Colon (tissue), 2 donors: ENCODE results near the gene FAM83G.
"Not testable (repeated sequence)": the region's sequence is repeated elsewhere in the genome, so short reads cannot be mapped to it uniquely, and the experiment has no call there.

Source experiments
- FAIRE-seq: peaks from 2 replicates; lab custom pipeline; 2012; peaks lifted over from hg19 to GRCh38; lab: Jason Lieb, UNC
- donor health status: control.
- donor health status: control.

The FAM83G gene

GRCh38 chr17:18950944-18951905, 53.3 kb downstream of the FAM83G start:
- no peak for FAIRE-seq

GRCh38 chr17:18950346-18950745, 54.2 kb downstream of the FAM83G start:
- no peak for FAIRE-seq

- FAIRE-seq, result no peak
These were observed 55.0 kb downstream of the FAM83G start for GRCh38 chr17:18949566-18949965.

- FAIRE-seq, result no peak
These were observed 56.0 kb downstream of the FAM83G start for GRCh38 chr17:18948476-18949006.

- FAIRE-seq, result no peak
These were observed 56.7 kb downstream of the FAM83G start for GRCh38 chr17:18947866-18948265.

- FAIRE-seq, result no peak
These were observed 58.0 kb downstream of the FAM83G start for GRCh38 chr17:18946536-18946935.

GRCh38 chr17:18944646-18945045, 59.9 kb downstream of the FAM83G start:
- no peak for FAIRE-seq

- FAIRE-seq, result no peak
These were observed 65.9 kb downstream of the FAM83G start for GRCh38 chr17:18938692-18939023.

GRCh38 chr17:18937981-18938691, 66.4 kb downstream of the FAM83G start:
- FAIRE-seq, result no peak

- FAIRE-seq, result no peak
These were observed 71.2 kb downstream of the FAM83G start for GRCh38 chr17:18933102-18934058.

GRCh38 chr17:18932360-18933055, 72.1 kb downstream of the FAM83G start:
- FAIRE-seq, result no peak

GRCh38 chr17:18928628-18929125, 75.9 kb downstream of the FAM83G start:
- FAIRE-seq, result no peak

GRCh38 chr17:18925187-18925586, 79.4 kb downstream of the FAM83G start:
- FAIRE-seq, result no peak

GRCh38 chr17:18922596-18922995, 82.0 kb downstream of the FAM83G start:
- FAIRE-seq, result not testable (repeated sequence)

GRCh38 chr17:18921912-18922451, 82.6 kb downstream of the FAM83G start:
- no peak for FAIRE-seq

GRCh38 chr17:18921485-18921884, 83.1 kb downstream of the FAM83G start:
- no peak for FAIRE-seq

- no peak for FAIRE-seq
These were observed 83.6 kb downstream of the FAM83G start for GRCh38 chr17:18920911-18921441.

GRCh38 chr17:18919963-18920362, 84.6 kb downstream of the FAM83G start:
- FAIRE-seq, result no peak
